ENCODE results near the gene CTAG2. TPM values are rescaled to one million over a fixed set of nuclear protein-coding genes. Genes with fewer than 3 reads are reported as not detected.

Gene CTAG2
- total RNA-seq, 1 donor from 2014 or later: not detected

DNA sequence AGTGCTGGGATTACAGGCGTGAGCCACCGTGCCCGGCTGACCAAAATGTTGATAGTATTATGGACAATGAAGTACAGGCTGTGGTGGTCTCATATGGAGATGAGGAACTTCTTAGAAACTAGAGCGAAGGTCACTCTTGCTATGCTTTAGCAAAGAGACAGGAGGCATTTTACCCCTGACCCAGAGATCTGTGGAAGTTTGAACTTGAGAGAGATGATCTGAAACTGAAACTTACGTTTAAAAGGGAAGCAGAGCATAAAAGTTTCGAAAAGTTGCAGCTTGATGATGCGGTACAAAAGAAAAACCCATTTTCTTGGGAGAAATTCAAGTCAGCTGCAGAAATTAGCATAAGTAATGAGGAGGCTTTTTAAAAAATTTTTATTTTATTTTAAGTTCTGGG lies 8.5 kb upstream of the CTAG2 start:
- intact Hi-C loops (cut with micrococcal nuclease): no loop called here
- no peak overlapping the region for H3K27ac ChIP-seq (replicated peaks)

GRCh38 chrX:154661170-154661569 lies 7.8 kb upstream of the CTAG2 start:
- DNase-seq: no peak
- Histone ChIP-seq H3K36me3 (no peaks in the 10 kb centered on the region), H3K9me3 (replicated peaks) (no peaks in the 10 kb centered on the region), H3K4me1 (no peaks in the 10 kb centered on the region), H3K27me3 (ENCODE audit: low read depth) (no peaks in the 10 kb centered on the region), H3K27ac (replicated peaks) (no peak overlapping the region), H3K4me3 (no peak overlapping the region)
- intact Hi-C loops (cut with micrococcal nuclease): no loop called here
- no peak for TF ChIP-seq CTCF (IDR thresholded peaks at IDR 0.05; ENCODE audit: borderline replicate concordance)

More for the DNA sequence above, 8.5 kb upstream of the CTAG2 start:
- H3K36me3 ChIP-seq: no peaks in the 10 kb centered on the region
- TF ChIP-seq CTCF (IDR thresholded peaks at IDR 0.05; ENCODE audit: borderline replicate concordance): no peak
- no peak overlapping the region for H3K4me3 ChIP-seq
- H3K27me3 ChIP-seq (ENCODE audit: low read depth): no peaks in the 10 kb centered on the region
- no peak for DNase-seq
- H3K4me1 ChIP-seq: no peaks in the 10 kb centered on the region
- no peaks in the 10 kb centered on the region for H3K9me3 ChIP-seq (replicated peaks)

GRCh38 chrX:154660541-154660940 lies 7.2 kb upstream of the CTAG2 start:
- TF ChIP-seq CTCF (IDR thresholded peaks at IDR 0.05; ENCODE audit: borderline replicate concordance): no peak
- intact Hi-C loops (cut with micrococcal nuclease): no loop called here
- no peaks in the 10 kb centered on the region for H3K36me3 ChIP-seq
- H3K4me1 ChIP-seq: no peaks in the 10 kb centered on the region
- H3K9me3 ChIP-seq (replicated peaks): no peaks in the 10 kb centered on the region
- H3K27ac ChIP-seq (replicated peaks): no peak overlapping the region
- no peak overlapping the region for H3K4me3 ChIP-seq
- H3K27me3 ChIP-seq (ENCODE audit: low read depth): no peaks in the 10 kb centered on the region
- DNase-seq: no peak

GRCh38 chrX:154658957-154659356 lies 5.6 kb upstream of the CTAG2 start:
- Histone ChIP-seq H3K4me3 (no peak overlapping the region), H3K27ac (replicated peaks) (no peak overlapping the region), H3K36me3 (no peaks in the 10 kb centered on the region), H3K27me3 (ENCODE audit: low read depth) (no peaks in the 10 kb centered on the region), H3K9me3 (replicated peaks) (no peaks in the 10 kb centered on the region), H3K4me1 (no peaks in the 10 kb centered on the region)
- TF ChIP-seq CTCF (IDR thresholded peaks at IDR 0.05; ENCODE audit: borderline replicate concordance): no peak
- DNase-seq: no peak
- intact Hi-C loops (cut with micrococcal nuclease): no loop called here

GRCh38 chrX:154658187-154658586 lies 4.8 kb upstream of the CTAG2 start:
- TF ChIP-seq CTCF (IDR thresholded peaks at IDR 0.05; ENCODE audit: borderline replicate concordance): no peak
- H3K4me3 ChIP-seq: no peak overlapping the region
- H3K27me3 ChIP-seq (ENCODE audit: low read depth): no peaks in the 10 kb centered on the region
- H3K4me1 ChIP-seq: no peaks in the 10 kb centered on the region
- intact Hi-C loops (cut with micrococcal nuclease): no loop called here
- no peaks in the 10 kb centered on the region for H3K9me3 ChIP-seq (replicated peaks)
- no peak overlapping the region for H3K27ac ChIP-seq (replicated peaks)
- DNase-seq: no peak
- H3K36me3 ChIP-seq: no peaks in the 10 kb centered on the region
